Keratinocyte (primary cell): Measurements from ENCODE around the gene PTPN4. TPM values are rescaled to one million over a fixed set of nuclear protein-coding genes. Genes with fewer than 3 reads are reported as not detected.

Source experiments
- DNase-seq: peaks from one replicate; pipeline ENCODE4 v3.0.0-alpha.2; 2011; ENCODE audit warnings: low read depth, missing footprints, low spot score
- FAIRE-seq: peaks from 2 replicates; lab custom pipeline; 2011; peaks lifted over from hg19 to GRCh38; lab: Jason Lieb, UNC
- H2AFZ ChIP-seq: 2 replicates; pipeline ENCODE4 v1.6.0; 2012; ENCODE audit warnings: low read length, control low read depth, inconsistent platforms; ENCODE audit not compliant: control insufficient read depth
- H3K27ac ChIP-seq: 2 replicates; pipeline ENCODE4 v1.5.1; 2011; ENCODE audit warnings: low read length; ENCODE audit not compliant: control insufficient read depth, insufficient read depth
- H3K27me3 ChIP-seq: 3 replicates; pipeline ENCODE4 v1.6.0; 2011; ENCODE audit warnings: low read length; ENCODE audit not compliant: control insufficient read depth, insufficient read depth; ENCODE audit errors: extremely low read depth
- H3K36me3 ChIP-seq, 2 experiments: 2 replicates in 1 of 2; 3 replicates in 1 of 2; pipeline ENCODE4 v1.5.1; 2011; ENCODE audit warnings: low read length in 2 of 2, mild to moderate bottlenecking in 1 of 2; ENCODE audit not compliant: control insufficient read depth in 2 of 2, insufficient read depth in 2 of 2; ENCODE audit errors: extremely low read depth in 1 of 2
- H3K4me1 ChIP-seq: 3 replicates; pipeline ENCODE4 v1.5.1; 2011; ENCODE audit warnings: low read length; ENCODE audit not compliant: control insufficient read depth, insufficient read depth; ENCODE audit errors: extremely low read depth
- H3K4me2 ChIP-seq: 3 replicates; pipeline ENCODE4 v1.6.0; 2011; ENCODE audit warnings: low read depth, low read length; ENCODE audit not compliant: control insufficient read depth, insufficient read depth; ENCODE audit errors: extremely low read depth
- H3K4me3 ChIP-seq, 3 experiments: fragments of 200-600 bp in 1 of 3; sonication (generic) in 1 of 3; 2 replicates in 2 of 3; 3 replicates in 1 of 3; pipeline ENCODE4 v1.5.1; 2011 to 2016; ENCODE audit warnings: low read length in 3 of 3, mild to moderate bottlenecking in 3 of 3, control low read depth in 2 of 3, inconsistent platforms in 1 of 3, low read depth in 1 of 3, mixed read lengths in 1 of 3, mixed run types in 1 of 3, moderate library complexity in 1 of 3; ENCODE audit not compliant: control insufficient read depth in 2 of 3, insufficient read depth in 2 of 3; ENCODE audit errors: extremely low read depth in 1 of 3
- H3K79me2 ChIP-seq: 2 replicates; pipeline ENCODE4 v1.6.0; 2012; ENCODE audit warnings: low read length; ENCODE audit not compliant: control insufficient read depth, insufficient read depth
- H3K9ac ChIP-seq: 3 replicates; pipeline ENCODE4 v1.6.0; 2011; ENCODE audit warnings: low read length; ENCODE audit not compliant: control insufficient read depth, insufficient read depth; ENCODE audit errors: extremely low read depth
- H3K9me1 ChIP-seq: 3 replicates; pipeline ENCODE4 v1.6.0; 2011; ENCODE audit warnings: low read length; ENCODE audit not compliant: control insufficient read depth, insufficient read depth; ENCODE audit errors: extremely low read depth
- H3K9me3 ChIP-seq: 2 replicates; pipeline ENCODE4 v1.5.1; 2012; ENCODE audit warnings: low read depth, low read length; ENCODE audit not compliant: control insufficient read depth
- H4K20me1 ChIP-seq: 3 replicates; pipeline ENCODE4 v1.6.0; 2011; ENCODE audit warnings: low read length; ENCODE audit not compliant: control insufficient read depth, insufficient read depth; ENCODE audit errors: extremely low read depth
- CTCF ChIP-seq, 3 experiments: IDR thresholded peaks in 1 of 3; conservative IDR thresholded peaks in 1 of 3; optimal IDR thresholded peaks in 1 of 3; 2 replicates in 2 of 3; 3 replicates in 1 of 3; pipeline versions ENCODE3 to v1.5.1; 2011; ENCODE audit warnings: low read length in 3 of 3, mild to moderate bottlenecking in 3 of 3, moderate library complexity in 2 of 3, control low read depth in 1 of 3, inconsistent platforms in 1 of 3; ENCODE audit not compliant: insufficient read depth in 2 of 3; ENCODE audit errors: extremely low read depth in 1 of 3
- EZH2 ChIP-seq: IDR thresholded peaks from one replicate; pipeline ENCODE4 v1.6.1; 2012; ENCODE audit warnings: inconsistent platforms, mild to moderate bottlenecking, low read length, moderate library complexity
- dilution Hi-C: fragments of 300-500 bp; cut with MboI; formaldehyde crosslinking; loops from one replicate; pipeline ENCODE4 v1.7.0; 2020; ENCODE audit warnings: low sequenced_read_pairs; ENCODE audit not compliant: extremely low pct_ligation_motif_present
- polyA plus RNA-seq, 5 experiments: library from polyadenylated mRNA; depleted of rRNA in 3 of 5; stranded (reverse) in 3 of 5; stranded (forward) in 1 of 5; unstranded in 1 of 5; fragments of >200 nt; gene quantifications; 1 replicate in 1 of 5; 2 replicates in 3 of 5; 3 replicates in 1 of 5; pipeline versions ENCODE4 v1.2.1 to v1.2.3, GENCODE V29; 2011 to 2012; ENCODE audit warnings: missing spikeins in 2 of 5, low read depth in 1 of 5, low replicate concordance in 1 of 5

Gene PTPN4
- polyA plus RNA-seq, 1 donor (not counting 4 experiments of a cell fraction or from before 2014, with no cell fraction given): 20.6 TPM

DNA sequence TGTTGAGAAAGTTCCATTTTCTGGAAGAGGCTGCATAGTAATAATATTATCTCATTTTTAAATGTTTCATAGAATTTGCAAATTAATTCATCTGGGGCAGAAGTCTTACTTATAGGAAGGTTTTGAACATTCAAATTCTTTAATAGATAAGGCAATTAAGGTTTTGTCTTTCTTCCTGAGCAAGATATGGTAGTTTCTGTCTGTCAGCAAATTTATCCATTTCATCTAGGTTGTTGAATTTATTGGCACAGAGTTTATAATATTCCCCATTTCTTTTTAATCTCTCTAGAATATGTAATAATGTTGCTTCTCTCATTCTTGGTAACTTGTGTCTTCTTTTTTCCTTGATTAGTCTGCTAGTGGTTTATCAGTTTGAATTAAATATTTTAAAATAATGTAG lies 163.0 kb downstream of the PTPN4 start:
- dilution Hi-C loops: no loop called here

DNA sequence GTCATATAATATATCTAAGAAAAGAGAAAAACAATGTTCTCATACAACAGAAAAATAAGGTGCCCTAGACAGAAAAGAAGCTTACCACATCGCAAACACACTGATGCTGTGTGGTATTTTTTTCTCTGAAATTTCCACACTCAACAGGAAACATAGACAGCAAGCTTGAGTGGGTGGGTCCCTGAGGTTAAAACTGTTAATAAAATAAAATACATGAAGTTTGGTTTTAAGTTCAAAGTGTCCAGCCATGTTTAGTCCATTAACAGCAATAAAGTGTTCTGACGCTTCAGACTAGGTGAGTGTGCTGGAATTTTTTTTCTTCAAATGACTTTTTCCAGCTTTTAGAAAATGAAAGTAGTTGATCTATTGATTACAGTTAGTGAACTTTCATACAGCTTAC lies 169.8 kb downstream of the PTPN4 start:
- Histone ChIP-seq H3K9me3 (no peaks in the 10 kb centered on the region), H3K9ac (no peak overlapping the region), H3K4me1 (no peaks in the 10 kb centered on the region), H3K79me2 (no peaks in the 10 kb centered on the region), H4K20me1 (no peaks in the 10 kb centered on the region), H3K36me3 (no peaks in the 10 kb centered on the region), H2AFZ (no peak overlapping the region), H3K27ac (no peak overlapping the region), H3K27me3 (no peaks in the 10 kb centered on the region), H3K4me3 (no peak overlapping the region), H3K4me2 (no peak overlapping the region), H3K9me1 (no peaks in the 10 kb centered on the region)
- no peak for DNase-seq
- dilution Hi-C loops: no loop called here
- FAIRE-seq: no peak
- TF ChIP-seq CTCF (optimal IDR thresholded peaks at IDR 0.05 in 1 of 3, IDR thresholded peaks at IDR 0.05 in 1 of 3, conservative IDR thresholded peaks at IDR 0.05 in 1 of 3; ENCODE audit: extremely low read depth in 1 of 3, insufficient read depth in 2 of 3, low read length in 3 of 3) (no peak), EZH2 (no peak)

More for the DNA sequence above, 163.0 kb downstream of the PTPN4 start:
- Histone ChIP-seq H4K20me1 (no peaks in the 10 kb centered on the region), H3K36me3 (no peaks in the 10 kb centered on the region), H3K79me2 (no peaks in the 10 kb centered on the region), H2AFZ (no peak overlapping the region), H3K27me3 (no peaks in the 10 kb centered on the region), H3K9ac (no peak overlapping the region), H3K9me1 (no peaks in the 10 kb centered on the region), H3K27ac (no peak overlapping the region), H3K9me3 (no peaks in the 10 kb centered on the region), H3K4me2 (no peak overlapping the region), H3K4me1 (no peaks in the 10 kb centered on the region), H3K4me3 (no peak overlapping the region)
- TF ChIP-seq CTCF (optimal IDR thresholded peaks at IDR 0.05 in 1 of 3, IDR thresholded peaks at IDR 0.05 in 1 of 3, conservative IDR thresholded peaks at IDR 0.05 in 1 of 3; ENCODE audit: extremely low read depth in 1 of 3, insufficient read depth in 2 of 3, low read length in 3 of 3) (no peak), EZH2 (no peak)
- no peak for FAIRE-seq
- no peak for DNase-seq
